Measurements from ENCODE around the gene BTBD9.

BTBD9 gene

DNA sequence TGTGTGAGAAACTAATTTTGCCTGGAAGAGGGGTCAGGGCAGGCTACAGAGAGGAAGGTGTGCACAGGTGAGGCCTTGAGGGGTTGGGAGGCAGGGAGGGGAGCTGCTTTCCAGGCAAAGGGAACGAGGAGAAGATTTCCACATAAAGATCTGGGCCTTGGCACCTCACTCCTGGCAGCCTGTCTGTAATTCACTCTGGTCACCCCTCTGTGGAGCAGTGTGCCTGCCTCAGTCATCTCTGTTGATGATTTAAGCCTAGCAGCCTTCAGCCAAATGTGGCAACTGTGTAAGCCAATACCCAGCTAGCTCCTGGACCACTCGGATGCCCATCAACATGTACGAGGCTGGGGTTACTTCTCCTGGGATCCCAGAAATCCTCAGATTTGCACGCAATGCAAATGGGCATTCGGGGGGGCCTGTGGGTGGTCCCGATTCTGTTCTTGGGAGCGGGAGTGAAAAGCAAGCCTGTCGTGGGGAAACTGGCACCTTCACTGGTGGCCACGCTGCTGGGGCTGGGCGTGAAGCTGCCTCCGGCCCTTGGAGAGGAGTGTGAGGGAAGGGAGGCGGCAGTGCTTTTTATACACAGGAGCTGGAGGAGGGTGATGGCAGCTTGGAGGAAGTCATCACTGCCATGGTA lies 459.8 kb downstream of the BTBD9 start:
- POLR2A ChIA-PET = no interaction called here
- no peak for TF ChIP-seq CTCF (IDR thresholded peaks at IDR 0.05; ENCODE audit: insufficient read depth, low read length, missing control alignments)
- CTCF ChIA-PET = no interaction called here
- no peak overlapping the region for H3K4me3 ChIP-seq (ENCODE audit: low read depth, low read length)
- DNase-seq (ENCODE audit: low read depth, low spot score) = no peak

DNA sequence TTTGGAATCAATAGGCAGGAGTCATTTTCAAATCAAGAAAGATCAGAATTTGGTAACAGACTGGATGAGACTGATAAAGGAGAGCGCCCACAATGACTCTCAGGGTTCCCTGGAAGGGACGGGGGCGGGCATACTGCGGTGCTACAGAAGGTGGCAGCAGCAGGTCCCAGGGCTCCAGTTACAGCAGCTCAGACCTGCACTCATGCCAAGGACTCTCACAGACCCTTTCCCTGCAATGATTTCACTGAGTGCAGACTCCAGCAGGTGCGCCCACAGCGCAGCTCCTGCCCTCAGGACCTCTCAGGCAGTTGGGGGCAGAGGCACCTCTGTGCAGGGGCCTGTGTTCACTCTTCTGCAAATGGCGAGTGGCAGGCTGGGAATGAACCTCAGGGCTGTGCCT lies 460.4 kb downstream of the BTBD9 start:
- POLR2A ChIA-PET = no interaction called here
- no peak overlapping the region for H3K4me3 ChIP-seq (ENCODE audit: low read depth, low read length)
- DNase-seq (ENCODE audit: low read depth, low spot score) = no peak
- TF ChIP-seq CTCF (IDR thresholded peaks at IDR 0.05; ENCODE audit: insufficient read depth, low read length, missing control alignments) = no peak
- CTCF ChIA-PET = no interaction called here

- POLR2A ChIA-PET = no interaction called here
- H3K4me3 ChIP-seq (ENCODE audit: low read depth, low read length) = no peak overlapping the region
- TF ChIP-seq CTCF (IDR thresholded peaks at IDR 0.05; ENCODE audit: insufficient read depth, low read length, missing control alignments) = no peak
- CTCF ChIA-PET = no interaction called here
- DNase-seq (ENCODE audit: low read depth, low spot score) = no peak
Observed at GRCh38 chr6:38178584-38178886, 461.2 kb downstream of the BTBD9 start.

- DNase-seq (ENCODE audit: low read depth, low spot score) = no peak
- no peak overlapping the region for H3K4me3 ChIP-seq (ENCODE audit: low read depth, low read length)
- CTCF ChIA-PET = interaction anchor here (2.9 kb wide), 1 partner anchor 316 kb away, joined by 15 read pairs; no protein-coding TSS in a partner anchor
- POLR2A ChIA-PET = no interaction called here
- TF ChIP-seq CTCF (IDR thresholded peaks at IDR 0.05; ENCODE audit: insufficient read depth, low read length, missing control alignments) = no peak
Observed at GRCh38 chr6:38177882-38178583, 461.7 kb downstream of the BTBD9 start.

DNA sequence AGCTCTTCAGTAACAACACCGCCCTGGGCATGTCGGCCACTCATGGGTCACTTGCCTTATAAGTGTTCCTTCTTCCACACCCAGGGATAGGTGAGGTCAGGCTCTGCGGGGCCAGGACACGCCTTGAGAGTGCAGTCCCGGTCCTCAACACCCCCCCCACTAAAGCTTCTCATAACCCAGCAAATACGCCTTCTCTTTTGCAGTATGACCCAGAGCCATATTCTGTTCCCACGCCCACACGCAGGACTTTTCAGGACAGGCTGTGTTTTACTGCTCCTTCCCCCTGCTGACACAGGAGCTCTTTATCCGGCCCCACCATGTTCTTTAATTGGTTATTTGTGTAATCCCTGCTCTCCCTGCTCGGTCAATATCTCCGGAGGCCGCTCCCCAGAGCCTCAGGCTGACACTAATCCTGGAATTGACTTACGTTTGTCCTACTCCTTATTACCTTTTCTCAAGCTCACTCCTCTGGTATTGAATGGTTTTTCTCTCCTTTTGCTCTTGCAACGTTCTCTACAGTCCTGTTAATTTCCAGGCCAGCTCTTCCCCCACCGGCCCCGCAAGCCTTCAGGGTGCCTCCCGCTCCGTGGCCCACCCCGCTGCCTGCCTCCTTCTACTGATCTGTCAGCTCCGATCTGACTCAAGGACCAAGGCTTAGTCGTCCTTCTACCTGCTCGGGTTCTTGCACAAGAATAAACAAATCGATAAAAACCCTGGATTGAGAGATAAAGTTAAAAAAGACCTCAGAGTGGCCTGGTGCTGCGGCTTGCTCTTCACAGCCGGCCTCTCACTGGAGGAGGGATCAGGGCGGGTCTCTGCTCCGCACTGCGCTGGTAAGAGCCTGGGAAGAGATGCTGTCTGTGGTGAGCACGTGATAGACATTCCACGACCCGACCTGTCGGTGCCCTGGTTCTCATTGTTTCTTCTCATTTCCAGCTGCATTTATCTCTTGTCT lies 462.7 kb downstream of the BTBD9 start:
- CTCF ChIA-PET = interaction anchor here (0.9 to 2.9 kb wide), 2 partner anchors 30 to 317 kb away, joined by 3 to 15 read pairs; no protein-coding TSS in a partner anchor
- POLR2A ChIA-PET = no interaction called here

More for the DNA sequence above, 462.7 kb downstream of the BTBD9 start:
- TF ChIP-seq CTCF (IDR thresholded peaks at IDR 0.05; ENCODE audit: insufficient read depth, low read length, missing control alignments) = no peak
- H3K4me3 ChIP-seq (ENCODE audit: low read depth, low read length) = no peak overlapping the region
- DNase-seq (ENCODE audit: low read depth, low spot score) = no peak

Data from AG04449 (cell line).